Kidney epithelial cell (primary cell): ENCODE data around the gene GALNT3. TPM values are rescaled to one million over a fixed set of nuclear protein-coding genes. Genes with fewer than 3 reads are reported as not detected.

Experiments
- DNase-seq: peaks from one replicate; pipeline ENCODE4 v3.0.0-alpha.2; 2010; ENCODE audit warnings: low read depth
- H3K27me3 ChIP-seq: 2 replicates; pipeline ENCODE4 v1.6.0; 2011; ENCODE audit warnings: low read length; ENCODE audit not compliant: control insufficient read depth, insufficient read depth
- H3K36me3 ChIP-seq: 2 replicates; pipeline ENCODE4 v1.5.1; 2011; ENCODE audit warnings: low read length; ENCODE audit not compliant: control insufficient read depth, insufficient read depth
- H3K4me3 ChIP-seq: 2 replicates; pipeline ENCODE4 v1.5.1; 2011; ENCODE audit warnings: low read depth, mild to moderate bottlenecking, control low read depth, low read length
- CTCF ChIP-seq: IDR thresholded peaks from 2 replicates; pipeline ENCODE4 v1.5.1; 2011; ENCODE audit warnings: mild to moderate bottlenecking, moderate library complexity, low read length, control low read depth, inconsistent platforms; ENCODE audit not compliant: insufficient read depth, poor library complexity, severe bottlenecking
- total RNA-seq: library from RNA; depleted of rRNA; stranded (reverse); fragments of >200 nt; gene quantifications from 2 replicates; pipeline ENCODE4 v1.2.3, GENCODE V29; 2015

The GALNT3 gene
- total RNA-seq, 1 donor from 2014 or later, result 22.9 TPM

GRCh38 chr2:165794536-165794928 lies 485 bp upstream of the GALNT3 start:
- Histone ChIP-seq H3K36me3 (no peaks in the 10 kb centered on the region), H3K27me3 (peaks cover 4% of the 10 kb centered on the region), H3K4me3 (peak overlapping the region; percentile 77)
- no peak for DNase-seq
- TF ChIP-seq CTCF, result no peak

GRCh38 chr2:165793161-165793778 lies 777 bp downstream of the GALNT3 start:
- no peak for DNase-seq
- H3K27me3 ChIP-seq, result peaks cover 4% of the 10 kb centered on the region

GRCh38 chr2:165792104-165792454 lies 2.0 kb downstream of the GALNT3 start:
- H3K36me3 ChIP-seq, result no peaks in the 10 kb centered on the region
- peaks cover 4% of the 10 kb centered on the region for H3K27me3 ChIP-seq
- H3K4me3 ChIP-seq, result no peak overlapping the region
- DNase-seq, result no peak
- TF ChIP-seq CTCF, result no peak

More at GRCh38 chr2:165793161-165793778, 777 bp downstream of the GALNT3 start:
- TF ChIP-seq CTCF, result no peak
- H3K4me3 ChIP-seq, result peak overlapping the region; percentile 77
- H3K36me3 ChIP-seq, result no peaks in the 10 kb centered on the region

GRCh38 chr2:165791421-165792103 lies 2.5 kb downstream of the GALNT3 start:
- no peaks in the 10 kb centered on the region for H3K36me3 ChIP-seq
- peaks cover 4% of the 10 kb centered on the region for H3K27me3 ChIP-seq
- no peak for TF ChIP-seq CTCF
- DNase-seq, result no peak
- H3K4me3 ChIP-seq, result no peak overlapping the region

GRCh38 chr2:165790466-165790865 lies 3.6 kb downstream of the GALNT3 start:
- H3K27me3 ChIP-seq, result peaks cover 4% of the 10 kb centered on the region
- H3K4me3 ChIP-seq, result no peak overlapping the region
- no peaks in the 10 kb centered on the region for H3K36me3 ChIP-seq
- no peak for DNase-seq
- TF ChIP-seq CTCF, result no peak

GRCh38 chr2:165787334-165787733 lies 6.7 kb downstream of the GALNT3 start:
- Histone ChIP-seq H3K27me3 (no peaks in the 10 kb centered on the region), H3K36me3 (no peaks in the 10 kb centered on the region), H3K4me3 (no peak overlapping the region)
- no peak for TF ChIP-seq CTCF
- DNase-seq, result no peak
